AG10803 (cell line): ENCODE measurements around the gene ARRDC3.
"Not testable (repeated sequence)": the region's sequence is repeated elsewhere in the genome, so short reads cannot be mapped to it uniquely, and the experiment has no call there.

ENCODE experiments used
- DNase-seq: peaks from one replicate; pipeline ENCODE4 v3.0.0; 2010; ENCODE audit warnings: low read depth
- H3K4me3 ChIP-seq: 2 replicates; pipeline ENCODE4 v1.5.1; 2011; ENCODE audit warnings: mild to moderate bottlenecking, low read length, control low read depth
- CTCF ChIP-seq: conservative IDR thresholded peaks from 2 replicates; pipeline ENCODE4 v1.5.1; 2011; ENCODE audit warnings: mild to moderate bottlenecking, low read length, control low read depth, inconsistent platforms

The ARRDC3 gene

GRCh38 chr5:91329283-91329682, 53.8 kb downstream of the ARRDC3 start:
- no peak overlapping the region for H3K4me3 ChIP-seq
- no peak for TF ChIP-seq CTCF
- no peak for DNase-seq

GRCh38 chr5:91328743-91329142, 54.4 kb downstream of the ARRDC3 start:
- no peak for TF ChIP-seq CTCF
- H3K4me3 ChIP-seq: no peak overlapping the region
- no peak for DNase-seq

- not testable (repeated sequence) for DNase-seq, H3K4me3 ChIP-seq
These were observed 60.1 kb downstream of the ARRDC3 start for GRCh38 chr5:91322981-91323380.

- no peak for TF ChIP-seq CTCF
- no peak overlapping the region for H3K4me3 ChIP-seq
- DNase-seq: no peak
These were observed 63.5 kb downstream of the ARRDC3 start for GRCh38 chr5:91319667-91320066.

- H3K4me3 ChIP-seq: no peak overlapping the region
- no peak for TF ChIP-seq CTCF
- DNase-seq: no peak
These were observed 64.4 kb downstream of the ARRDC3 start for GRCh38 chr5:91318724-91319123.
